GM12865 (cell line): ENCODE measurements around the gene KIAA0930.
"Not testable (repeated sequence)": the region's sequence is repeated elsewhere in the genome, so short reads cannot be mapped to it uniquely, and the experiment has no call there.

Source experiments
- DNase-seq: peaks from one replicate; pipeline ENCODE4 v3.0.0; 2010; ENCODE audit warnings: low read depth
- H3K4me3 ChIP-seq: 2 replicates; pipeline ENCODE4 v1.5.1; 2011; ENCODE audit warnings: mild to moderate bottlenecking, low read depth, low read length, control low read depth
- CTCF ChIP-seq: IDR thresholded peaks from 2 replicates; pipeline ENCODE4 v1.5.1; 2011; ENCODE audit warnings: low read length, control low read depth, low read depth, inconsistent platforms; ENCODE audit not compliant: insufficient read depth; ENCODE audit errors: missing control alignments

Gene KIAA0930

GRCh38 chr22:45261407-45262088, 20.9 kb upstream of the KIAA0930 start:
- H3K4me3 ChIP-seq: no peak overlapping the region
- no peak for DNase-seq
- no peak for TF ChIP-seq CTCF

- DNase-seq: not testable (repeated sequence)
Observed at GRCh38 chr22:45260395-45260759, 19.7 kb upstream of the KIAA0930 start.

GRCh38 chr22:45259754-45260394, 19.2 kb upstream of the KIAA0930 start:
- no peak for DNase-seq
- no peak overlapping the region for H3K4me3 ChIP-seq
- TF ChIP-seq CTCF: no peak

More at GRCh38 chr22:45260395-45260759, 19.7 kb upstream of the KIAA0930 start:
- H3K4me3 ChIP-seq: not testable (repeated sequence)

GRCh38 chr22:45257941-45258340, 17.2 kb upstream of the KIAA0930 start:
- H3K4me3 ChIP-seq, DNase-seq: not testable (repeated sequence)

- peak; percentile 79 for DNase-seq
- peak overlapping the region; percentile 22 for H3K4me3 ChIP-seq
- no peak for TF ChIP-seq CTCF
Observed at GRCh38 chr22:45254789-45255278, 14.1 kb upstream of the KIAA0930 start.

- no peak for TF ChIP-seq CTCF
- DNase-seq: peak; percentile 55
- peak overlapping the region; percentile 22 for H3K4me3 ChIP-seq
Observed at GRCh38 chr22:45254388-45254787, 13.7 kb upstream of the KIAA0930 start.

GRCh38 chr22:45253039-45253641, 12.4 kb upstream of the KIAA0930 start:
- no peak overlapping the region for H3K4me3 ChIP-seq
- DNase-seq: no peak
- no peak for TF ChIP-seq CTCF

GRCh38 chr22:45251825-45252224, 11.1 kb upstream of the KIAA0930 start:
- TF ChIP-seq CTCF: no peak
- DNase-seq: no peak
- H3K4me3 ChIP-seq: no peak overlapping the region
